Heart left ventricle (tissue), 13 donors: ENCODE data around the gene CCDC27.

Experiments used
- CTCF ChIP-seq, 12 donors: fragments of 200-600 bp; sonication (generic) in 4 of 12; IDR thresholded peaks; one replicate each; pipeline versions ENCODE4 v1.5.0 to v1.8.0; 2018 to 2022; ENCODE audit warnings: antibody characterized with exemption in 12 of 12, mild to moderate bottlenecking in 5 of 12
- POLR2A ChIP-seq, 2 donors: fragments of 450-650 bp; IDR thresholded peaks; one replicate each; pipeline ENCODE4 v1.6.1; 2017; ENCODE audit warnings: antibody characterized with exemption in 2 of 2, mild to moderate bottlenecking in 2 of 2, moderate library complexity in 2 of 2
- donor health status: ischemic (EF 13 %, LVEDD 7.1; RV severe dilation, severe dysfunction).
- donor health status: DM: no; HTN: yes; CAD: no.
- donor health status: DM: no; HTN: no; CAD: no.
- donor health status: ischemic (EF 25% LVEDD 6.9; RV normal size, moderate dysfunction).
- donor health status: ischemic (EF 25% LVEDD 5.7; RV mildly dilated, moderate dysfunction).
- donor health status: ischemic (EF 35%, LVEDD 5.7; RV mildly dilated, moderate dysfunction).
- donor health status: nonischemic (EF 11% LVEDD 7.7; RV severe dilation, severe dysfunction).
- donor health status: DM: yes; HTN: yes; CAD: no.
- donor health status: PGD.
- donor health status: ischemic (EF 29% LVEDD 5.4; RV normal size, mild dysfunction).
- donor health status: nonischemic (EF 23%, LVEDD 6.1; RV moderate dilation, normal function).

GRCh38 chr1:3756394-3756793 lies 4.1 kb downstream of the CCDC27 start:
- no peak for TF ChIP-seq CTCF (IDR thresholded peaks at IDR 0.05)
- no peak for TF ChIP-seq POLR2A (IDR thresholded peaks at IDR 0.05)
